ENCODE results near the gene TCOF1.
"Not testable (repeated sequence)": the region's sequence is repeated elsewhere in the genome, so short reads cannot be mapped to it uniquely, and the experiment has no call there.

TCOF1 gene

DNA sequence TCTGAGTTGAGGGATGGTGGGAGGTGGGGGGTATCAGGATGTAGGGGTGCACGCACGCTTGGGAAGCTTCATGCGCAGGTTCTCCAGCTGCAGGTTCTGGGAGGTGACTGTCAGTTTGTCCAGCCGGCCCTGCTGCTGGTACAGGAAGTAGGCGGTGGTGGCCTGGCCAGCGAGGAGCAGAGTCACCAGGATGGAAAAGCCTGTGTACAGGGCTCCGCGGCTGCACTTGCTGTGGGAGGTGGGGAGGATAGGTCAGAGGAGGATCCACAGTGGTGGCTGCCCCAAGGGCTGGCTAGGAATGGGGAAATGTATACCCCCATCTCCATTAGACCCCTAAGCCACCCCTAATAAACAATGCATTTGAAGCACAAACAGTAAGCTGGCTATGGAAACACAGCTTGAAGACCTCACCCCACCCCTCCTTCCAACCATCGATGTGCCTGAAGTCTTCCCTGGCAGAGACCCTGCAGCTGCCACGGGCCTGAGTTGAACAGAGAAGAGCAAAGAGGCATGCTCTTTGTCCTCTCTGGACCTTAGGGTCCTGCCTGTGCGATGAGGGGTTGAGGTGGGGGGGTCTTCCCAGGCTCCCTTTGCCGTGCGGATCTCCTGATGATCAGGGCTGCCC is 49.7 kb downstream of the TCOF1 start:
- no peak for DNase-seq

DNA sequence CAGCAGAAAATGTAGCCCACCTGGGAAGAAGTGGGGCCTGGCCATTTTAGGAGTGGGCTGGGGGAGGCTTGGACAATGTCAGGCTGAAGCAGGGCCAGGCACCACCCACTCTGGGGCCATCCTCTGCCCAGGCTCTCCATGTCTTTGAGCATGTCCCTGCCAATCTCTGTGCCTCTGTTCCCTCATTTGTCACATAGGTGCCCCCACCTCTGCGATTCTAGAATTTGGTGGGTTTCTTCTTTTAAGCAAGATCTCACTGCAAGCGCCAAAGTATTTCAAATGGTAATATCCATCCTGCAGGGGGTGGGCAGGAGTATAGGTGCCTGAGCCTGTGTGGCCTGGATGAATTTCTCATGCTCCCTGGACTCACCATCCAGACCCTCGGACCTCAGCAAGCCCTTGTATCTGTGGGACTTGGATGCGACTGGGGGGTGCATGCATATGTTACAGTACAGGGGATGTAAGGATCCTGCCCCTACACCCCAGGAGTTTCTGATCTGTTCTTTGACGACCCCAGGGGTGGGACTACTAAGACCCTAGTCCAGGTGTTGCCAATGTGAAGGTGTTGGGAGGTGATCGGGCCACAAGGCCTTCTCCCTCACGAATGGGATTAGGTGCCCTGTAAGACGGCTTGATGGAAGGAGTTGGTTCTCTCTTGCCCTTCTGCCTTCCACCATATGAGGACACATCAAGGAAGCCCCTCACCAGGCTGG is 50.9 kb downstream of the TCOF1 start:
- DNase-seq = no peak

DNA sequence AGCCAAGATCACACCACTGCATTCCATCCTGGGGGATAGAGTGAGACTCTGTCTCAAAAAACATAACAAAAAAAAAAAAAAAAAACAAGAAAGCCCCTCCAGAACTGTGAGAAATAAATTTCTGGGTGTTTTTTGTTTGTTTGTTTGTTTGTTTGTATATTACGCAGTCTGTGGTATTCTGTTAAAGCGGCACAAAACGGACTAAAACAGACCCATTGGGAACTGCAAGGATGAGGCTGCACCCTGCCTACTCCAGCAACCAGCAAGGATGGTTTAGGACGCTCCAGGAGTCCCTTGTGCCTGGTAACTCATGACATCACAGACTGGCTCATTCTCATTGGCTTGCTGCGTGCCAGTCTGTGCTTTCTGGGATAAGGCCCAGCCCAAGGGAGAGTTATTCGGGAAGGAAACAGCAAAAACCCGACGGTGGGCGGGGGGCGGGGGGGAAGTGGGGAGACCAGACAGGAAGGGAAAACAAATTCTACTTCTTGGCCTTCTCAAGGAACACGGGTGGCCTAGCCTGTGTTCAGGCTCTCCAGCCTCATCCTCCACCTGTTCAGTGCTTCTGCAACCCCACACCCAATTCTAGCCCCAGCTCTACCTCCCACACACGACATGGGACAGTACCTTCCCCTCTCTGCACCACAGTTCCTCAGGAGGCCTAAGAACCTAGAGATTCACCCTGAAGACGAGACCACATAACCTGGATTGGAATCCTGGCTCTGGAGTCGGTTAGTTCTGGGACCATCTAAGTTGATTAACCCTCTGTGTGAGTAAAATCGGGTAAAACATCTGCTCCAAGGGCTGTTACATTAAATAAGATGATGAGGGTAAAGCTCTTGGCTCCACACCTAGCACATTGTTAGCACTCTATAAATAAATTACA is 52.4 kb downstream of the TCOF1 start:
- DNase-seq = peak; percentile 77 to 92

DNA sequence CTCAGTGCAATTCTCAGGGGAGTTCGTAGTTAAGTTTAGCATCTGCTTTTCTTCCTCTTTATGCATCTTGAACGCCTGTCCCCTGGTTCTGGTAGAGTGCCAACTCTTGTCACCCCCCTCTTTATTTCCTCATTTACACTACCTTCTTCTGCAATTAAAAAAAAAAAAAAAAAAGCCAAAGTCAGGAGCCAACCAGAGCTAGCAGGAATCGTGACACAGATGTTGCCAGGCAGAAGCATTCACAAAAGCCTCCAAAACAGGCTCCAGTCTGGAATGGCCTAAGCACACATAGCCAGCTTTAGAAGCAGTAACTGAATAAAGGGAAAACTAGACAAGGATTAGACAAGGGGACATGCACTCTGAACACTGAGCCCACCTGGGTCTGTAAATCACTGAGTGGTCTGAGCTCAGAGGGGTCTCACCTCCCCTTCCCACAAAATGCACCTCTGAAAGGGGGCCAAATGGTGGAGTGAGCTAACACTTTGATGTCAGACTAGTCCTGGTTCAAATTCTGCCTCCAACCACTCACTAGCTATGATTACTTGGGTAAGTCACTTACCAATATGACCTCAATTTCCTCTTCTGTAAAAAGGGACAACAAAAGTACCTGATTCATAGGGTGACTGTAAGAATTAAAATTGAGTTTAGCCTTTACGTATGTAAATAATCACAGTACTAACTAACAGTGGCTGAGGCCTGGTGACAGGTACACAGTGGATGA is 53.2 kb downstream of the TCOF1 start:
- peak; percentile 37 to 87 for DNase-seq

DNA sequence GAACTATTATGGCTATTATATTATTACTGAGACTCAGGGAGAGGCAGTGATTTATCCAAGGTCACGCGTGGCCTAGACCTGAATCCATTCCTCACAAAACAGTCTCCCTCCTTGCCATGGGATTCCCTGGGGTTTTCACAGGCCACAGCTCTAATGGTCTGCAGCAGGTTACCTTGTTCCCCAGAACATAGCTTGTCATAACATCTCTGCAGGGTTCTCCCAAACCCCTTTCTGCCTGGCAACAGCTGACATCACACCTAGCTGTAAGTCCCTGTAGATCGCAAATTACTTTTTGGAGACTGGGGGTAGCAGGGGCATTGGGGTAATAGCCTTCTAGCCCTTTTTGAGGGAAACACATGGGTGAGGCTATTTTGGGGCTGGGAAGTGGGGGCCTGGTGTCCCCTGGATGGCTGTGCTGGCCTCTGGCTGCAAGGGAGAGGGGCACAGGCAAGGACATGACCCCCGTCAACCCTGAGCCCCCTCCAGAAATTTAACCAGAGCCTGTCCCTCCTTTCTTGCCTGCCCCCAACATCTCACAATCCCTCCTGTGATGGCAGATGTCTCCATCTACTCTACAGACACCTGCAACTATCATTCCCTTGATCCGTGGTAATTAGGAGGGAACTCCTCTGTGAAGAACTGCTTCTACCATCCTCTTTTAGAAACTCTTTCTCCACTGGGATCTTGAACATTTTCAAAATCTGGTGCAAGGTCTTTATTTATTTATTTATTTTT is 53.9 kb downstream of the TCOF1 start:
- peak; percentile 5 to 17 for DNase-seq

DNA sequence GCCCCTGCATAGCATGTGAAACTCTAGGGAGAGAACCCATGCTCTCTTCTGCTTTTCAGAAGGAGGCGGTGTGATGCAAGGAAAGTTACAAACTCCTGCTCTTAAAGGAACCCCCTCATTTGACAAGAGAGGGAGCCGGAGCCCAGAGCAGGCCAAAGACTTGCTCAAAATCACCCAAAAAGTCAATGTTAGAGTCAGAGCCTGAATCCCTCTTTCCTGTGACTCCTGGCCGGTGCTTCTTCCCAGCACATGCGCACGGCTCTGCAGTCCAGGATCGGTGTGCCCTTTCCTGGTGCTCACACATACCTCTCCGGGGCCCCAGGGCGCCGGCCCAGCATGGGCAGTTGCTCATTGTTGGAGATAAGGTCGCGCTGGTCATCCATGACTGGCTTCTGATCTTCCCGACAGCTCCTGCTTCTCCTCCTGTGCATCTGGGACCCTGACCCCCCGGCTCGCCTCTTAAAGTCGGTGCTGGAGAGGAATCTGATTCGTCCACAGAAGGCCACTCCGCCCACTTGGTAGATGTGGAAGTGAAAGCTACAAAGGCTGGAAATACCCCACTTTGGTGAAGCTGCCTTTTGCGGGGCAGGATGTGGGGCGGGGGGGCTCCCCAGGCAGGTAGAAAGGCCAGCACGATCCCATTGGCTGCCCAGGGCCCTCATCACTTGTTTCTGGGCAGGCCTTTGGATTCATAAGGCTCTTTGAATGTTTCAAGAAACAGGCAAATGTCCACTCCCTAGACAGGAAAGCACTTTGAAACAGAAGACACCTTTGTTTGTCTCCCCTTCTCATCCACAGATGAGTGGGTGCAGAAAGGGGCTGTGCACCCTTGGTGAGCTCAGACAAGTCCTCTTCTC is 55.0 kb downstream of the TCOF1 start, which contains the start of gene CD74:
Gene CD74, minus strand, starts transcription at position 592 of the 857 bp plus-strand sequence. Its CDS starts 161 bp downstream, at position 431.
- DNase-seq = peak; percentile 25 to 64

DNA sequence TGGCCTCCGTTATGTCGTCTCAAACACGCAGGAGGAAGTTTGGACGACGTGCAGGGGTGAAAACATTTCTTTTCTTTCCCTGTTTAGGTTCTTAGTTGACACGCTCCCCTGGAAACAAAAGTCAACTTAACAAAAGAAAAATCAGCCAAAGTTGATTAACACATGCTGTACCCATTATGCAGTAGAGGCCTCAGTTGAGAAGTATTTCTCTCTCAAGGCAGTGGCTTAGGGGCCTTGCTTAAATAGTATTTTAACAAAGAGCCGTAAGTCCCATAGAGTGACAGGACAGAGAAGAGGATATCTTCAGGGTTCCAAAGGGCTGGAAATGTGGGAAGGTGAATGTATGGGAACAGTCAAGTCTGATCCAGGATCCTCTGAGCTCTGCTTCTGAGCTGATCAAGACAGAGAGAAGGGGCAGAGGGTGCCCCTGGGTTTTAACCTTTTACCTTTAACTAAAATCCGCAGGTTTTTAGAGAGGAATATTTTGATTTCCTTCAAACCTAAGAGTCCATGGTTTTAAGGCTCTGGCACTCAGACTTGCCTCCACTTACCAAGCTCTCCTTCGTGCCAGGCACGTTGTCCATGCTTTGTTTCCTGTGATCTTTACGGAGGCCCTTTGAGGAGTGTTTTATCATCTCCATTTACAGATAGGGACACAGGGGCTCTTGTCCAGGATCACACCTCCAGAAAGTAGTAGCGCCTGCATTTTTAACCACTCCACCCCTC is 55.8 kb downstream of the TCOF1 start:
- DNase-seq = no peak

DNA sequence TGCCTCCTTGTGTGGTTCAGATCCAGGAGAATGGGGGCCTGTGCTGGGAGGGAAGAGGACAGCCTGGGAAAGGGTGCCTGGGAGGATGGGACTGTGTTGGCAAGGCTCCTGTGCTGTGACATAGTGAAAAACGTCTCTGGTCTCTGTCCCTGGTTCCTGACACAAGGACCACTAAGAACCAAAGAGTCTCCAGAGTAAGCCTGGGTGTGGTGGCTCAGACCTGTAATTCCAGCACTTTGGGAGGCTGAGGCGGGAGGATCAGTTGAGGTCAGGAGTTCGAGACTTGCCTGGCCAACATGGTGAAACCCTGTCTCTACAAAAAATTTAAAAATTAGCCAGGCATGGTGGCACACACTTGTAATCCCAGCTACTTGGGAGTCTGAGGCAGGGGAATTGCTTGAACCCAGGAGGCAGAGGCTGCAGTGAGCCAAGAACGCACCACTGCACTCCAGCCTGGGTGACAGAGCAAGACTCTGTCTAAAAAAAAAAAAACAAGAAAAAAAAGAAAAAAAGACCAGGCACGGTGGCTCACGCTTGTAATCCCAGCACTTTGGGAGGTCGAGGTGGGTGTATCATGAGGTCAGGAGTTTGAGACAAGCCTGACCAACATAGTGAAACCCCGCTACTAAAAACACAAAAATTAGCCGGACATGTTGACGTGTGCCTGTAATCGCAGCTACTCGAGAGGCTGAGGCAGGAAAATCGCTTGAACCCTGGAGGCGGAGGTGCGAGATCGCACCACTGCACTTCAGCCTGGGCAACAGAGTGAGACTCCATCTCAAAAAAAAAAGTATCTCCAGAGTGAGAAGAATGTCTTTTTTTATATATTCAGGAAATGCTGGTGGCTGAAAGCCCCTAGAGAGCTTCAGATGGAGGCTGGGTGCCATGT is 56.6 kb downstream of the TCOF1 start:
- DNase-seq = not testable (repeated sequence)

DNA sequence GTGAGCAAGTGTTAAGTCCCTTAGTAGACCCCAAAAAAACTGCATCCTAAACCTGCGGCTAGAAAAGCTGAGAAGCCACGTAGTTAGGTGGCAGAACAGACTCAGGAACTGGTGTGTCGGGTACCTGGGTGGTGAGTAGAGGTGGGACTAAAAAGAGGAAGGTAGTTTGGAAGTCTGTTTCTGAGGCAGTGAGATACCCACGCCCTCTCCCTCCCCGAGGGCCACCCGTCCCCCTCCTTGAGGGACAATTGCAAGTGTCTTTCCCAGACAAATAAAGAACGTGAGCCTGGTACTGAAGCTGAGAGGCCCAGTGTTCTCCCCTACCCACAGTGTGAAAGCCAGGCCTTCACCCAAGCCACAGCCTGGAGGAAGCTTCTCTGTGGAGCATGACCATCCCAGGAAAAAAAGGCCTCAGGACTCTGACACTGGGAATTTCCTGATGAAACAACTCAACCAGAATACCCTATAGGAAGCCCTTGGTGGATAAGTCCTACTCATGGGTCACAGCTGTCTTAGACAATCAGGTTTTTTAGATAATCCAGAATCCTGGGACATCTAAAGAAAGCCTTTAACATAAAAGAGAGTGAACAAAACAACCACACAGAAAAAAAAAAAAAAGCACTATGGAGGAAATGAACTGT is 62.3 kb downstream of the TCOF1 start:
- DNase-seq = no peak

DNA sequence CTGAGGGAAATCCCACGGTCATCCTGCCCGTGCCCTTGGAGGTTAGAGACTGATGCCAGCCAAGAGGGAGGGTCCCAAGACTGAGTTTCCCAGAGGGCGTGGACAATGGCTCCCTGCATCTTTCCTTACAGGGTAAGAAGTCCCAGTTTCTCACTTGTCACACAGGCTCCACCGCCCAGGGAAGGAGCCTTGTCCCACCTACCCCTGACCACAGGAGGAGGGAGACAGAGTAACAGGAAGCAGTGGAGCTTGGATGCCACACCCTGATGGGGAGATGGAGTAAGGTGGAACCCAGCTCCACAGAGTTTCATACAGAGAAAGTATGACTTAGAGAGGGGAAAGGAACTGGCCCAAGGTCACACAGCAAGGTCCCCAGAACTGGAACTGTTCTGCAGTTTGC is 64.6 kb downstream of the TCOF1 start:
- no peak for DNase-seq

DNA sequence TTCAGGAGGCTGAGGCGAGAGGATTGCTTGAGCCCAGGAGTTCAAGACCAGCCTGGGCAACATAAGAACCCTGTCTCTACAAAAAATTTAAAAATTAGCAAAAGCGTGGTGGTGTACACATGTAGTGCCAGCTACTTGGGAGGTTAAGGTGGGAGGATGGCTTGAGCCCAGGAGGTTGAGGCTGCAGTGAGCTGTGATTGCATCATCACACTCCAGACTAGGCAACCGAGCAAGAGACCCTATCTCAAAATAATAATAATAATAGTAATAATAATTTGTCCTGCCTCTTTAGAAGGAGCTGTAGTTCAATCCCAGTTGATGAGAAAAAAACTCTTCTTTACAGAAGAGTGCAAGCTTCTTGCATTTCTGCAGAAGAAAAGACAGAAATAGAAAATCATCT is 65.3 kb downstream of the TCOF1 start:
- DNase-seq = no peak

DNA sequence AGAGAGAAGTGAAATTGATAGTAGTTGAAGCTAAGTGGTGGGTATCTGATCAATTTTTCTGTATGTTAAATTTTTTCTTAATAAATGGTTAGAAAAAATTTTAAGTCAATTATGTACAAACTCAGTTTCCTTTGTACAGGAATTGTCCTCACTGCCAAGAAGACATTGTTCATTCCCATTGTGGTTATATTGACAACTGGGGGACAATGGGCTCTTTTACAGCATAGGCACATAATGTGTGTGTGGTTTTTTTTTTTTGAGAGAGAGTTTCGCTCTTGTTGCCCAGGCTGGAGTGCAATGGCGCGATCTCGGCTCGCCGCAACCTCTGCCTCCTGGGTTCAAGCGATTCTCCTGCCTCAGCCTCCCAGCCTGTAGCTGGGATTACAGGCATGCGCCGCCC is 68.7 kb downstream of the TCOF1 start:
- peak in 1 of 2 donors; percentile 87 for DNase-seq

DNA sequence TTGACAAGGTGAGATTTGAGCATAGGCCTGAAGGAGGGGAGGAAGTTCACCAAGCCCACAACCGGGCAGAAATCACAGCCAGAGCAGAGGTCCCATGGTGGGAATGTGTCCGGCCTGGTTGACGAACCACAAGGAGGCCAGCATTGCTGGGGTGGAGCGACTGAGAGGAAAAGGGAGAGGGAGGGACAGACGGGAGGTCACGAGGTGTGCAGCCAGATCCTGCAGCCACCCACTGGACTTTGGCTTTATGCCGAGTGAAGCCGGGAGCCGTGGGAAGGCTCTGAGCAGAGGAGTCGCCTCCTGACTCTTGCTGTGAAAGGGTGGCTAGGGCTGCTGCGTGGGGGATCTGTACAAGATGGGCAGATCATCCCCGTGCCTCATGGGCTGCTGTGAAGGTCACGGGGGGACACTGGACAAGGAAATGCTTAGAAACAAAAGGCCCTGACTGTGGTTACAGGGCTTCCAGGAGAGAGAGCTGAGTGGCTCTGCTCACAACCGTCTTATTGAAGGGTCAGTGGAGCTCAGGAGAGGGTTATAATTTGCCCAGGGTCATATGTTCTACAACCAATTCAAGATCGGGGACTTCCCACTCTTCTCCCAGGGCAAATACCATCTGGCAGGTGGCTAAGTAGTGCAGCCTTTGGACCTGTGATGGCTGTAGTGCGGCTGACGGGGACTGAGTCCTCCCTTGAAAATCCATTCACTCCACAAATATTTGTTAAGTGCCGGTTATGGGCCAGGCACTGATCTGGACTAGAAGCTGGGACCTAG is 70.8 kb downstream of the TCOF1 start:
- DNase-seq = peak in 1 of 2 donors; percentile 49

DNA sequence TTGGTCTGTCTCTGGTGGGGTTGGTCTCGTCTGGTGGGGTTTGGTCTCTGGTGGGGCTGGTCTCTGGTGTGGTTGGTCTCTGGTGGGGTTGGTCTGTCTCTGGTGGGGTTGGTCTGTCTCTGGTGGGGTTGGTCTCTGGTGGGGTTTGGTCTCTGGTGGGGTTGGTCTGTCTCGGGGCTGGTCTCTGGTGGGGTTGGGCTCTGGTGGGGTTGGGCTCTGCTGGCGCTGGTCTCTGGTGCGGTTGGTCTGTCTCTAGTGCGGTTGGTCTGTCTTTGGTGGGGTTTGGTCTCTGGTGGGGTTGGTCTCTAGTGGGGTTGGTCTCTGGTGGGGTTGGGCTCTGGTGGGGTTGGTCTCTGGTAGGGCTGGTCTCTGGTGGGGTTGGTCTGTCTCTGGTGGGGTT is 71.5 kb downstream of the TCOF1 start:
- DNase-seq = no peak

DNA sequence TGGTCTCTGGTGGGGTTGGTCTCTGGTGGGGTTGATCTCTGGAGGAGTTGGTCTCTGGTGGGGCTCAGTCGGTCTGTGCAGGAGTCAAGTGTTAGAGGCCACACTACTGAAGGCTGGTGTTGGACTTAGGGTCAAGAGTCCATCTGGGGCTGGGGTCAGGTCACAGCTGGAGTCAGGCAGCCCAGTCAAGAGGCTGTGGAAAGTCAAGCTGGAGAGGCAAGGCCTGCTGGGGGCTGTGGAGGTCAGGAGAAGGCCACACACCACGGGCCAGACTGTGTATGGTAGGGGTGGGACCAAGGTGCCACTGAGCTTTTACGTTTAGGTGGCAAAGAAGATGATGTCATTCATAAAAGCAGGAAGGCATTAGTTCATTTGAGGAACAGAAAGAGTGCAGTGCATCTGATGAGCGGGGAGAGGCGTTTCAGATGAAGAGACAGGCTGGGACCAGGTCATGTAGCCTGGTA is 71.9 kb downstream of the TCOF1 start:
- no peak for DNase-seq

DNA sequence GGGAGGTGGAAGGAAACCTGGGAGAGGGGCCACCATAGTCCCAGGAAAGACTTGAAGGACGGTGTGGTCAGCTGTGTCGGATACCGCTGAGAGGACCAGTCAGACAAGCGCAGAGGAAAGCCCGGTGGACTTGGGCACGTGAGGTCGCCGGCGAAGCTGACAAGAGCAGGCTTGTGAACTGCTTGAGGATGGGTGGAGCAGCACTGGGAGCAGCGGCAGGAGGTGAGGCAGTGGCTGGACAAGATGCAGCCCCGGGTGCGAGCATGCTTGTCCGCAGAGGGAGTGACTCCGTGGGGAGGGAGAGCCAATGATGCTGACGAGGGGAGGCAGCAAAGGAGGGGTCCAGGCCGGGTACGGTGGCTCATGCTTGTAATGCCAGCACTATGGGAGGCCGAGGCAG is 73.6 kb downstream of the TCOF1 start:
- DNase-seq = no peak

DNA sequence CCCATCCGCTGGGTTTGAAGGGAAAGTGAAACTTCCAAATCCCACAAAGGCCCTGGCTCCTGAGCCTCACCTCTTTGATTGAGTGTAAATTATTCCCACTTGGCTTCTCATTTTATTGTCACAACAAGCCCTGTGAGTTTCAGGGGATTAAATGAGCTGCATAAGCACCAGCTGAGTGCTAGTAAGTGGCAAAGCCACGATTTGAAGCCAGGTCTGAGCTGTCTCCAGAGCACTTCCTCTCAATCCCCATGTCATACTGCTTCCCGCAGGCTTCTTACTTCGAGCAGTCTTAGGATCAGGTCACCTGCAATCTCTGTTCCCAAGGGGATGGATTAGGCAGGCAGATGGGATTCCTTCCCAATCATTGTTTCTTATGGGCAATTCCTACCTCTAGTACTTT is 74.1 kb downstream of the TCOF1 start:
- no peak for DNase-seq

DNA sequence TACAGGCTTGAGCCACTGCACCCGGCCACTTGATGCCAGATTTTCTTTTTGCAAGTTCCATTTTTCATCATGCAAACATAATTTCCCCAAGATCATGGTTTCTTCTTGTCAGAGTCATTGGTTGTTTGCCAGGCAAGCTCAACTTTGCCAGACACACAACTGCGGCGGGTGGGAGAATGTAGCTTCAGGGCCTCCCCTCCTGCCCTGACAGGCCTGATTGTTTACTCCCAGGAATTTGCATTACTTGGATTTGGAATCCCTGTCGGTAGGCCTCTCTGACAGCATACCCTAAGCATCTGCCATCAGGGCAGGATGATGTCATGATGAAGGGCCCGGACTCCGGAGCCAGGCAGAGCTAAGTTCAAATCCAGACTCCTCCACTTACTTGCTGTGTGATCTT is 77.0 kb downstream of the TCOF1 start:
- no peak for DNase-seq
